HEK293 (cell line): ENCODE data around the gene CD99L2.

Experiments used
- CTCF ChIA-PET: fragments of 350-600 bp; formaldehyde crosslinking; extraction: SDS; loops from one replicate; lab custom pipeline; 2021; ENCODE audit warnings: antibody characterized with exemption; lab: Yijun Ruan, JAX
- POLR2A ChIA-PET: fragments of 300-600 bp; formaldehyde crosslinking; extraction: SDS; loops from one replicate; lab custom pipeline; 2020; ENCODE audit warnings: antibody characterized with exemption, inconsistent platforms; lab: Yijun Ruan, JAX
- H3K27ac ChIP-seq: fragments of 200-500 bp; sonication (Bioruptor generic); 2 replicates; pipeline ENCODE4 v1.5.1; 2014; ENCODE audit warnings: low read depth, low read length, control low read depth, inconsistent platforms; ENCODE audit errors: extremely low read depth
- H3K36me3 ChIP-seq, 2 experiments: fragments of 200-500 bp in 1 of 2; sonication (Bioruptor generic) in 1 of 2; 1 replicate in 1 of 2; 2 replicates in 1 of 2; pipeline ENCODE4 v1.5.1; 2014 to 2017; ENCODE audit warnings: inconsistent platforms in 2 of 2, low read length in 2 of 2; ENCODE audit not compliant: control insufficient read depth in 2 of 2, insufficient read depth in 1 of 2
- H3K4me1 ChIP-seq: fragments of 200-500 bp; sonication (Bioruptor generic); 2 replicates; pipeline ENCODE4 v1.5.1; 2014; ENCODE audit warnings: mild to moderate bottlenecking, low read length, inconsistent platforms; ENCODE audit not compliant: control insufficient read depth, insufficient read depth
- H3K4me3 ChIP-seq: 2 replicates; pipeline ENCODE4 v1.5.1; 2011; ENCODE audit warnings: low read depth, mild to moderate bottlenecking, control low read depth, low read length, moderate library complexity
- H3K9me3 ChIP-seq: fragments of 200-500 bp; sonication (Bioruptor generic); 2 replicates; pipeline ENCODE4 v1.5.1; 2014; ENCODE audit warnings: low read depth, low read length, inconsistent platforms; ENCODE audit not compliant: control insufficient read depth, insufficient read depth
- ATF2 ChIP-seq: fragments of 450-650 bp; formaldehyde crosslinking; IDR thresholded peaks from 2 replicates; pipeline ENCODE4 v1.5.1; 2016; ENCODE audit warnings: missing biosample characterization, missing genetic modification characterization, low read depth
- FEZF1 ChIP-seq: fragments of 450-650 bp; formaldehyde crosslinking; IDR thresholded peaks from 2 replicates; pipeline ENCODE4 v1.5.1; 2016; ENCODE audit warnings: missing biosample characterization, missing genetic modification characterization
- GFI1B ChIP-seq: fragments of 450-650 bp; formaldehyde crosslinking; IDR thresholded peaks from 2 replicates; pipeline ENCODE4 v1.5.1; 2016; ENCODE audit warnings: missing biosample characterization, missing genetic modification characterization
- GLIS1 ChIP-seq: fragments of 450-650 bp; formaldehyde crosslinking; IDR thresholded peaks from 2 replicates; pipeline ENCODE4 v1.5.1; 2016; ENCODE audit warnings: missing biosample characterization, missing genetic modification characterization
- GLIS2 ChIP-seq: fragments of 450-650 bp; formaldehyde crosslinking; IDR thresholded peaks from 2 replicates; pipeline ENCODE4 v1.5.1; 2016; ENCODE audit warnings: missing biosample characterization, missing genetic modification characterization
- KLF8 ChIP-seq: fragments of 450-650 bp; formaldehyde crosslinking; IDR thresholded peaks from 2 replicates; pipeline ENCODE4 v1.5.1; 2016; ENCODE audit warnings: missing biosample characterization, missing genetic modification characterization
- KLF9 ChIP-seq: fragments of 450-650 bp; formaldehyde crosslinking; IDR thresholded peaks from 2 replicates; pipeline ENCODE4 v1.5.1; 2016; ENCODE audit warnings: missing biosample characterization, missing genetic modification characterization, low read depth
- MZF1 ChIP-seq: fragments of 450-650 bp; formaldehyde crosslinking; IDR thresholded peaks from 2 replicates; pipeline ENCODE4 v1.5.1; 2017; ENCODE audit warnings: missing biosample characterization, missing genetic modification characterization, borderline replicate concordance
- OSR2 ChIP-seq: fragments of 450-650 bp; formaldehyde crosslinking; IDR thresholded peaks from 2 replicates; pipeline ENCODE4 v1.5.1; 2016; ENCODE audit warnings: missing biosample characterization, missing genetic modification characterization
- OVOL3 ChIP-seq: fragments of 450-650 bp; formaldehyde crosslinking; IDR thresholded peaks from 2 replicates; pipeline ENCODE4 v1.5.1; 2016; ENCODE audit warnings: missing biosample characterization, missing genetic modification characterization
- SCRT1 ChIP-seq: fragments of 450-650 bp; formaldehyde crosslinking; IDR thresholded peaks from 2 replicates; pipeline ENCODE4 v1.5.1; 2016; ENCODE audit warnings: missing biosample characterization, missing genetic modification characterization, borderline replicate concordance
- SP7 ChIP-seq: fragments of 450-650 bp; formaldehyde crosslinking; IDR thresholded peaks from 2 replicates; pipeline ENCODE4 v1.5.1; 2016; ENCODE audit warnings: missing biosample characterization, missing genetic modification characterization
- TRIM28 ChIP-seq: IDR thresholded peaks from 2 replicates; pipeline ENCODE4 v1.6.1; 2011; ENCODE audit warnings: low read length, control low read depth, borderline replicate concordance
- YY1 ChIP-seq: fragments of 450-650 bp; formaldehyde crosslinking; IDR thresholded peaks from 2 replicates; pipeline ENCODE4 v1.5.1; 2018; ENCODE audit warnings: missing biosample characterization, missing genetic modification characterization
- ZBTB10 ChIP-seq: fragments of 450-650 bp; formaldehyde crosslinking; IDR thresholded peaks from 2 replicates; pipeline ENCODE4 v1.5.1; 2016; ENCODE audit warnings: missing biosample characterization, missing genetic modification characterization
- ZFP69B ChIP-seq: fragments of 450-650 bp; formaldehyde crosslinking; IDR thresholded peaks from 2 replicates; pipeline ENCODE4 v1.5.1; 2016; ENCODE audit warnings: missing biosample characterization, missing genetic modification characterization
- ZNF121 ChIP-seq: fragments of 450-650 bp; formaldehyde crosslinking; IDR thresholded peaks from 2 replicates; pipeline ENCODE4 v1.5.1; 2016; ENCODE audit warnings: missing biosample characterization, missing genetic modification characterization
- ZNF155 ChIP-seq: fragments of 450-650 bp; formaldehyde crosslinking; IDR thresholded peaks from 2 replicates; pipeline ENCODE4 v1.5.1; 2016; ENCODE audit warnings: missing biosample characterization, missing genetic modification characterization
- ZNF169 ChIP-seq: fragments of 450-650 bp; formaldehyde crosslinking; IDR thresholded peaks from 2 replicates; pipeline ENCODE4 v1.5.1; 2016; ENCODE audit warnings: missing biosample characterization, missing genetic modification characterization
- ZNF354C ChIP-seq: fragments of 450-650 bp; formaldehyde crosslinking; IDR thresholded peaks from 2 replicates; pipeline ENCODE4 v1.5.1; 2016; ENCODE audit warnings: missing biosample characterization, missing genetic modification characterization, low read depth, borderline replicate concordance
- ZNF366 ChIP-seq: fragments of 450-650 bp; formaldehyde crosslinking; conservative IDR thresholded peaks from 2 replicates; pipeline ENCODE4 v1.5.1; 2016; ENCODE audit warnings: missing biosample characterization, missing genetic modification characterization
- ZNF398 ChIP-seq: fragments of 450-650 bp; formaldehyde crosslinking; IDR thresholded peaks from 2 replicates; pipeline ENCODE4 v1.5.1; 2017; ENCODE audit warnings: missing biosample characterization, missing genetic modification characterization
- ZNF473 ChIP-seq: fragments of 450-650 bp; formaldehyde crosslinking; IDR thresholded peaks from 2 replicates; pipeline ENCODE4 v1.5.1; 2017; ENCODE audit warnings: missing biosample characterization, missing genetic modification characterization
- ZNF488 ChIP-seq: fragments of 450-650 bp; formaldehyde crosslinking; IDR thresholded peaks from 2 replicates; pipeline ENCODE4 v1.5.1; 2016; ENCODE audit warnings: missing biosample characterization, missing genetic modification characterization
- ZNF501 ChIP-seq: fragments of 450-650 bp; formaldehyde crosslinking; IDR thresholded peaks from 2 replicates; pipeline ENCODE4 v1.5.1; 2016; ENCODE audit warnings: missing biosample characterization, missing genetic modification characterization
- ZNF623 ChIP-seq: fragments of 450-650 bp; formaldehyde crosslinking; IDR thresholded peaks from 2 replicates; pipeline ENCODE4 v1.5.1; 2016; ENCODE audit warnings: missing biosample characterization, missing genetic modification characterization
- ZNF76 ChIP-seq: fragments of 450-650 bp; formaldehyde crosslinking; IDR thresholded peaks from 2 replicates; pipeline ENCODE4; 2016; ENCODE audit warnings: low read depth, missing biosample characterization, missing genetic modification characterization, borderline replicate concordance
- ZNF768 ChIP-seq: fragments of 450-650 bp; formaldehyde crosslinking; IDR thresholded peaks from 2 replicates; pipeline ENCODE4 v1.5.1; 2018; ENCODE audit warnings: missing biosample characterization, mild to moderate bottlenecking, missing genetic modification characterization

CD99L2 gene

GRCh38 chrX:150929058-150929457 lies 30.6 kb upstream of the CD99L2 start:
- TF ChIP-seq ZNF473, result no peak
- TF ChIP-seq SCRT1 (tag by site-specific recombination), result no peak
- no peak for TF ChIP-seq TRIM28
- TF ChIP-seq OVOL3 (tag by site-specific recombination), result no peak
- no peak for TF ChIP-seq ATF2
- TF ChIP-seq MZF1 (tag by site-specific recombination), result no peak
- no peak for TF ChIP-seq KLF9
- TF ChIP-seq ZNF768 (tag by site-specific recombination), result no peak
- TF ChIP-seq ZNF121, result no peak
- no peak for TF ChIP-seq ZNF488 (tag by site-specific recombination)
- TF ChIP-seq OSR2 (tag by site-specific recombination), result no peak
- TF ChIP-seq ZNF366 (tag by site-specific recombination), result no peak
- TF ChIP-seq ZNF169 (tag by site-specific recombination), result no peak
- TF ChIP-seq SP7 (tag by site-specific recombination), result no peak
- TF ChIP-seq GLIS1 (tag by site-specific recombination), result no peak
- TF ChIP-seq GFI1B (tag by site-specific recombination), result no peak
- no peak for TF ChIP-seq FEZF1
- TF ChIP-seq ZBTB10, result no peak
- TF ChIP-seq, all 188 proteins: peak for 0
- H3K4me3 ChIP-seq, result no peak overlapping the region
- CTCF ChIA-PET, result no interaction called here

GRCh38 chrX:150926791-150927190 lies 28.3 kb upstream of the CD99L2 start:
- CTCF ChIA-PET, result interaction anchor here (0.7 kb wide), 1 partner anchor 154 kb away, joined by 3 read pairs; no protein-coding TSS in a partner anchor
- no peak for TF ChIP-seq ZNF155 (tag by site-specific recombination)
- no peak for TF ChIP-seq ZNF354C (tag by site-specific recombination)
- no peak for TF ChIP-seq ZNF501
- no peak for TF ChIP-seq GLIS2 (tag by site-specific recombination)
- no peak for TF ChIP-seq ZNF623 (tag by site-specific recombination)
- no peak for TF ChIP-seq ZNF76 (tag by site-specific recombination)
- no peak for TF ChIP-seq ZNF398 (tag by site-specific recombination)
- TF ChIP-seq ZFP69B (tag by site-specific recombination), result no peak
- TF ChIP-seq YY1 (tag by site-specific recombination), result no peak
- no peak for TF ChIP-seq KLF8 (tag by site-specific recombination)
- no peaks in the 10 kb centered on the region for H3K9me3 ChIP-seq
- no peak overlapping the region for H3K27ac ChIP-seq
- no peaks in the 10 kb centered on the region for H3K36me3 ChIP-seq
- POLR2A ChIA-PET, result no interaction called here
- H3K4me1 ChIP-seq, result no peaks in the 10 kb centered on the region
- no peak overlapping the region for H3K4me3 ChIP-seq

More at GRCh38 chrX:150929058-150929457, 30.6 kb upstream of the CD99L2 start:
- Histone ChIP-seq H3K27ac (no peak overlapping the region), H3K9me3 (no peaks in the 10 kb centered on the region), H3K36me3 (no peaks in the 10 kb centered on the region), H3K4me1 (no peaks in the 10 kb centered on the region)
- POLR2A ChIA-PET, result no interaction called here
